Esophagus muscularis mucosa (tissue), 3 donors: ENCODE data around the gene CDHR2.

Source experiments
- POLR2A ChIP-seq: fragments of 450-650 bp; IDR thresholded peaks from one replicate; pipeline ENCODE4 v1.6.1; 2017; ENCODE audit warnings: antibody characterized with exemption, moderate library complexity, mild to moderate bottlenecking, low read depth
- POLR2AphosphoS5 ChIP-seq, 2 donors: sonication (generic); formaldehyde crosslinking; IDR thresholded peaks; one replicate each; pipeline ENCODE4 v1.6.1; 2017; ENCODE audit warnings: antibody characterized with exemption in 2 of 2
- TF ChIP-seq, protein P1 (sequence below), 3 experiments: fragments of 200-600 bp in 2 of 3; fragments of 450-650 bp in 1 of 3; sonication (generic) in 2 of 3; IDR thresholded peaks; one replicate each; pipeline ENCODE4 v1.5.1; 2017 to 2019; ENCODE audit warnings: antibody characterized with exemption in 3 of 3, mild to moderate bottlenecking in 2 of 3, moderate library complexity in 1 of 3

GRCh38 chr5:176603091-176603490 is 53.9 kb downstream of the CDHR2 start:
- TF ChIP-seq POLR2AphosphoS5 (IDR thresholded peaks at IDR 0.05): no peak
- TF ChIP-seq POLR2A: no peak
- TF ChIP-seq, protein P1, sequence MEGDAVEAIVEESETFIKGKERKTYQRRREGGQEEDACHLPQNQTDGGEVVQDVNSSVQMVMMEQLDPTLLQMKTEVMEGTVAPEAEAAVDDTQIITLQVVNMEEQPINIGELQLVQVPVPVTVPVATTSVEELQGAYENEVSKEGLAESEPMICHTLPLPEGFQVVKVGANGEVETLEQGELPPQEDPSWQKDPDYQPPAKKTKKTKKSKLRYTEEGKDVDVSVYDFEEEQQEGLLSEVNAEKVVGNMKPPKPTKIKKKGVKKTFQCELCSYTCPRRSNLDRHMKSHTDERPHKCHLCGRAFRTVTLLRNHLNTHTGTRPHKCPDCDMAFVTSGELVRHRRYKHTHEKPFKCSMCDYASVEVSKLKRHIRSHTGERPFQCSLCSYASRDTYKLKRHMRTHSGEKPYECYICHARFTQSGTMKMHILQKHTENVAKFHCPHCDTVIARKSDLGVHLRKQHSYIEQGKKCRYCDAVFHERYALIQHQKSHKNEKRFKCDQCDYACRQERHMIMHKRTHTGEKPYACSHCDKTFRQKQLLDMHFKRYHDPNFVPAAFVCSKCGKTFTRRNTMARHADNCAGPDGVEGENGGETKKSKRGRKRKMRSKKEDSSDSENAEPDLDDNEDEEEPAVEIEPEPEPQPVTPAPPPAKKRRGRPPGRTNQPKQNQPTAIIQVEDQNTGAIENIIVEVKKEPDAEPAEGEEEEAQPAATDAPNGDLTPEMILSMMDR (IDR thresholded peaks at IDR 0.05): no peak
